Osteoblast (primary cell): ENCODE measurements around the gene SLC12A1. TPM values are rescaled to one million over a fixed set of nuclear protein-coding genes. Genes with fewer than 3 reads are reported as not detected.

Experiments
- DNase-seq: peaks from one replicate; pipeline ENCODE4 v3.0.0; 2011; ENCODE audit warnings: low spot score, mixed read lengths; ENCODE audit not compliant: insufficient read length; ENCODE audit errors: missing footprints
- H2AFZ ChIP-seq: 2 replicates; pipeline ENCODE4 v1.6.0; 2011; ENCODE audit warnings: mild to moderate bottlenecking, low read length
- H3K27ac ChIP-seq: 2 replicates; pipeline ENCODE4 v1.5.1; 2011; ENCODE audit warnings: mild to moderate bottlenecking, low read depth, low read length, moderate library complexity
- H3K27me3 ChIP-seq: 2 replicates; pipeline ENCODE4 v1.6.0; 2012; ENCODE audit warnings: mild to moderate bottlenecking, control low read depth, inconsistent platforms, low read length, moderate library complexity; ENCODE audit not compliant: insufficient read depth
- H3K36me3 ChIP-seq: 2 replicates; pipeline ENCODE4 v1.5.1; 2011; ENCODE audit warnings: mild to moderate bottlenecking, low read length, control low read depth, moderate library complexity; ENCODE audit not compliant: insufficient read depth
- H3K4me1 ChIP-seq: 2 replicates; pipeline ENCODE4 v1.5.1; 2011; ENCODE audit warnings: mild to moderate bottlenecking, low read length, control low read depth, moderate library complexity; ENCODE audit not compliant: insufficient read depth
- H3K4me2 ChIP-seq: 2 replicates; pipeline ENCODE4 v1.6.0; 2011; ENCODE audit warnings: mild to moderate bottlenecking, low read length; ENCODE audit not compliant: insufficient read depth
- H3K4me3 ChIP-seq: fragments of 200-600 bp; sonication (generic); 3 replicates; pipeline ENCODE4 v1.5.1; 2012; ENCODE audit warnings: mild to moderate bottlenecking, low read length, inconsistent platforms; ENCODE audit not compliant: insufficient read depth
- H3K79me2 ChIP-seq: 2 replicates; pipeline ENCODE4 v1.6.0; 2012; ENCODE audit warnings: mild to moderate bottlenecking, low read length, control low read depth, inconsistent platforms; ENCODE audit not compliant: insufficient read depth
- H3K9me3 ChIP-seq: 2 replicates; pipeline ENCODE4 v1.5.1; 2011; ENCODE audit warnings: low read depth, low read length, control low read depth
- H4K20me1 ChIP-seq: 2 replicates; pipeline ENCODE4 v1.6.0; 2012; ENCODE audit warnings: mild to moderate bottlenecking, low read length, control low read depth; ENCODE audit not compliant: insufficient read depth
- CTCF ChIP-seq: IDR thresholded peaks from 2 replicates; pipeline ENCODE4 v1.5.1; 2011; ENCODE audit warnings: mild to moderate bottlenecking, low read depth, low read length, moderate library complexity; ENCODE audit errors: extremely low read depth
- total RNA-seq: library from RNA; depleted of rRNA; stranded (reverse); fragments of >200 nt; gene quantifications from 2 replicates; pipeline ENCODE4 v1.2.3, GENCODE V29; 2012

Gene SLC12A1
- total RNA-seq, 1 donor = not detected

GRCh38 chr15:48265135-48265534, 59.0 kb downstream of the SLC12A1 start:
- no peaks in the 10 kb centered on the region for H3K4me1 ChIP-seq
- H3K9me3 ChIP-seq = no peaks in the 10 kb centered on the region
- H2AFZ ChIP-seq = no peak overlapping the region
- H3K4me2 ChIP-seq = no peak overlapping the region
- no peak for DNase-seq
- H4K20me1 ChIP-seq = no peaks in the 10 kb centered on the region
- H3K4me3 ChIP-seq = no peak overlapping the region
- no peak for TF ChIP-seq CTCF
- H3K27me3 ChIP-seq = peaks cover 3% of the 10 kb centered on the region
- no peak overlapping the region for H3K27ac ChIP-seq
- H3K79me2 ChIP-seq = no peaks in the 10 kb centered on the region
- no peaks in the 10 kb centered on the region for H3K36me3 ChIP-seq

GRCh38 chr15:48266024-48266689, 60.1 kb downstream of the SLC12A1 start:
- Histone ChIP-seq H3K4me2 (no peak overlapping the region), H3K27ac (no peak overlapping the region), H4K20me1 (no peaks in the 10 kb centered on the region), H3K4me3 (no peak overlapping the region), H3K4me1 (no peaks in the 10 kb centered on the region), H3K27me3 (peaks cover 3% of the 10 kb centered on the region), H3K36me3 (no peaks in the 10 kb centered on the region), H3K79me2 (no peaks in the 10 kb centered on the region), H3K9me3 (no peaks in the 10 kb centered on the region), H2AFZ (no peak overlapping the region)
- no peak for TF ChIP-seq CTCF
- DNase-seq = no peak

- Histone ChIP-seq H4K20me1 (no peaks in the 10 kb centered on the region), H2AFZ (no peak overlapping the region), H3K4me3 (no peak overlapping the region), H3K36me3 (no peaks in the 10 kb centered on the region), H3K27me3 (peaks cover 3% of the 10 kb centered on the region), H3K27ac (no peak overlapping the region), H3K4me1 (no peaks in the 10 kb centered on the region), H3K9me3 (no peaks in the 10 kb centered on the region), H3K79me2 (no peaks in the 10 kb centered on the region), H3K4me2 (no peak overlapping the region)
- no peak for DNase-seq
- TF ChIP-seq CTCF = no peak
Observed at GRCh38 chr15:48267766-48268165, 61.7 kb downstream of the SLC12A1 start.

GRCh38 chr15:48273049-48273448, 66.9 kb downstream of the SLC12A1 start:
- H3K9me3 ChIP-seq = no peaks in the 10 kb centered on the region
- TF ChIP-seq CTCF = no peak
- H3K4me2 ChIP-seq = no peak overlapping the region
- no peaks in the 10 kb centered on the region for H3K36me3 ChIP-seq
- H3K79me2 ChIP-seq = no peaks in the 10 kb centered on the region
- H2AFZ ChIP-seq = no peak overlapping the region
- no peak overlapping the region for H3K27ac ChIP-seq
- no peaks in the 10 kb centered on the region for H3K4me1 ChIP-seq
- H4K20me1 ChIP-seq = no peaks in the 10 kb centered on the region
- no peak overlapping the region for H3K4me3 ChIP-seq
- no peak for DNase-seq
- H3K27me3 ChIP-seq = no peaks in the 10 kb centered on the region
